HFFc6 (cell line): ENCODE data around the gene PTPRF. TPM values are rescaled to one million over a fixed set of nuclear protein-coding genes. Genes with fewer than 3 reads are reported as not detected.

ENCODE experiments used
- DNase-seq: peaks from one replicate; pipeline ENCODE4 v3.0.0-alpha.2; 2018
- H3K27ac Mint-ChIP-seq: 2 replicates; pipeline ENCODE4 v1.8.0; 2020; ENCODE audit warnings: mild to moderate bottlenecking, mixed read lengths
- H3K27me3 Mint-ChIP-seq: 2 replicates; pipeline ENCODE4 v1.8.0; 2021; ENCODE audit warnings: mild to moderate bottlenecking, moderate library complexity, mixed read lengths; ENCODE audit not compliant: insufficient read depth
- H3K36me3 Mint-ChIP-seq: 2 replicates; pipeline ENCODE4 v1.8.0; 2021; ENCODE audit warnings: low read depth, mixed read lengths
- H3K4me1 Mint-ChIP-seq: 2 replicates; pipeline ENCODE4 v1.8.0; 2020; ENCODE audit warnings: low read depth, mixed read lengths
- H3K4me3 Mint-ChIP-seq: 2 replicates; pipeline ENCODE4 v1.8.0; 2020; ENCODE audit warnings: mild to moderate bottlenecking, moderate library complexity, mixed read lengths
- H3K9me3 Mint-ChIP-seq: 2 replicates; pipeline ENCODE4 v1.8.0; 2020; ENCODE audit warnings: mild to moderate bottlenecking, mixed read lengths
- total RNA-seq, 6 experiments: library from RNA; stranded (reverse); fragmentation: NEBNext Ultra II Directional; extraction: Animal tissue kit (Norgen Biotek cat#: 25700); gene quantifications; 2 replicates in 1 of 6; 3 replicates in 5 of 6; pipeline ENCODE4 v1.2.3, GENCODE V29; 2021
- TF ChIP-seq, protein P1 (sequence below): fragments of 200-600 bp; sonication (generic); IDR thresholded peaks from 2 replicates; pipeline ENCODE4 v1.5.0; 2021; ENCODE audit warnings: antibody characterized with exemption, mild to moderate bottlenecking

Gene PTPRF
- total RNA-seq, 6 experiments from 2014 or later: 94.3 to 119 (median 109) TPM

DNA sequence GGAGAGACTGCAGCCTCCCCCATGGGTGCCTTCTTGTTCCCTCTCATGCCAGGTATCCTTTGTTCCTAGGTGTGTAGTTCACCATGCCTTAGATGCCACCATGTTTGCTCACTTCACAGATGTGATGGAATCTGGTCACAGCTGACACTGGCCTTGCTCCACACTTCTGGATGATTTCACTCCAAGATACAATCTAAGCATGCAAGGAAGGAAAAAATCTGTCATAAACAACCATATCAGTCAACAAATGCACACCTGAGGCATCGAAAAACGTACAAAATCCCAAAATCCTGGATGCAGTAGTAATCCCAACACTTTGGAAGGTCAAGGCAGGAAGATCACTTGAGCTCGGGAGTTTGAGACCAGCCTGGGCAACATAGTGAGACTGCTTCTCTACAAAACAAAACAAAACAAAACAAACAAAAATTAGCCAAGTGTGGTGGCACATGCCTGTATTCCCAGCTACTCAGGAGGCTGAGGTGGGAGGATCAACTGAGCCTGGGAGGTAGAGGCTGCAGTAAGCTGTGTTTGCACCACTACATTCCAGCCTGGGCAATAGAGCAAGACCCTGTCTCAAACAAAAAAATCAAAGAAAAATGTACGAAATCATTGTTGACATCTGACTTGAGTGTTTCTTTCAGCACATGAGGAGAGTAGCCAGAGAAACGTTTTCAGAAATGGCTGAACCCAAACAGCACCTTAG is 17.1 kb upstream of the PTPRF start:
- H3K9me3 Mint-ChIP-seq: peaks cover 10% of the 10 kb centered on the region
- peaks cover 5% of the 10 kb centered on the region for H3K27me3 Mint-ChIP-seq
- no peak overlapping the region for H3K27ac Mint-ChIP-seq

DNA sequence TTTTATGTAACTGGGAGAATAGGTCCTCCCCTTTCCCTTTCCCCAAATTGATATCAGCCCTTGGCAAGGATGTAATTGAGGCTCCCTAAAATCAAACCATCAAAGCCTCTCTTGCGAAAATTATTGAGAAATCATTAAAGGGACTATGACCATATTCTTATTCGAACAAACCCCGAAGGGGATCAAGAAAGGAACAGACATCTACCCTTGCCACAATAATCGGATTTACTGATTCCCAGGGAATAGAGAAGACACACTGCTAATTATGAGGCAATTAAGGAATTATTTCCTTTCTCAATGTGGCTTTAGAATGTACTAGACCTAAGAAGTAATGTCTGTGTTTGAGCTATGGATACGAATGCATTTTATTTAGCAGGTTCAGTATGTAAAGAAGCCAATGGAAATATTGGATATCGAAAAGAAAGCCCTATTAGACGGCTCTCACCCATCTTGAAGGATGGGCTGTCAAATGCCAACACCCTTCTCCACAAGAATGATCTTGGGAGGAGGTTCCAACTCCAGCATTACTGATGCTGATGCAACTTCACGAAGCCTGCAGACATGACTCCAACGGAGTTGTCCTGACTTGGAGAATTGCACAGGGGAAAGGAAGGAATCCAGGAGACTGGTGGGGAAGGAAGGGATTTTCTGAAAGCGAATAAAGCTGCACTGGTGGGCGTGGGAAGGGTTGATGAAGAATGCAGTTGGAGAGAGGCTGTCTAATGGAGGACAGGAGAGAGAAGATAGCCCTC is 11.6 kb upstream of the PTPRF start:
- TF ChIP-seq, protein P1, sequence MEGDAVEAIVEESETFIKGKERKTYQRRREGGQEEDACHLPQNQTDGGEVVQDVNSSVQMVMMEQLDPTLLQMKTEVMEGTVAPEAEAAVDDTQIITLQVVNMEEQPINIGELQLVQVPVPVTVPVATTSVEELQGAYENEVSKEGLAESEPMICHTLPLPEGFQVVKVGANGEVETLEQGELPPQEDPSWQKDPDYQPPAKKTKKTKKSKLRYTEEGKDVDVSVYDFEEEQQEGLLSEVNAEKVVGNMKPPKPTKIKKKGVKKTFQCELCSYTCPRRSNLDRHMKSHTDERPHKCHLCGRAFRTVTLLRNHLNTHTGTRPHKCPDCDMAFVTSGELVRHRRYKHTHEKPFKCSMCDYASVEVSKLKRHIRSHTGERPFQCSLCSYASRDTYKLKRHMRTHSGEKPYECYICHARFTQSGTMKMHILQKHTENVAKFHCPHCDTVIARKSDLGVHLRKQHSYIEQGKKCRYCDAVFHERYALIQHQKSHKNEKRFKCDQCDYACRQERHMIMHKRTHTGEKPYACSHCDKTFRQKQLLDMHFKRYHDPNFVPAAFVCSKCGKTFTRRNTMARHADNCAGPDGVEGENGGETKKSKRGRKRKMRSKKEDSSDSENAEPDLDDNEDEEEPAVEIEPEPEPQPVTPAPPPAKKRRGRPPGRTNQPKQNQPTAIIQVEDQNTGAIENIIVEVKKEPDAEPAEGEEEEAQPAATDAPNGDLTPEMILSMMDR: no peak
- Mint-ChIP-seq H3K27me3 (peaks cover 5% of the 10 kb centered on the region), H3K4me3 (no peak overlapping the region), H3K4me1 (peaks cover 17% of the 10 kb centered on the region), H3K9me3 (no peaks in the 10 kb centered on the region), H3K36me3 (0 out of 2 replicates have a peak, but pooled peaks cover 4% of the 10 kb centered on the region), H3K27ac (no peak overlapping the region)
- no peak for DNase-seq

More for the DNA sequence above, 17.1 kb upstream of the PTPRF start:
- Mint-ChIP-seq H3K4me1 (peaks cover 6% of the 10 kb centered on the region; the same call in 1 of the 2 replicates), H3K36me3 (peaks cover 14% of the 10 kb centered on the region), H3K4me3 (no peak overlapping the region)
- TF ChIP-seq, protein P1: no peak
- DNase-seq: no peak

DNA sequence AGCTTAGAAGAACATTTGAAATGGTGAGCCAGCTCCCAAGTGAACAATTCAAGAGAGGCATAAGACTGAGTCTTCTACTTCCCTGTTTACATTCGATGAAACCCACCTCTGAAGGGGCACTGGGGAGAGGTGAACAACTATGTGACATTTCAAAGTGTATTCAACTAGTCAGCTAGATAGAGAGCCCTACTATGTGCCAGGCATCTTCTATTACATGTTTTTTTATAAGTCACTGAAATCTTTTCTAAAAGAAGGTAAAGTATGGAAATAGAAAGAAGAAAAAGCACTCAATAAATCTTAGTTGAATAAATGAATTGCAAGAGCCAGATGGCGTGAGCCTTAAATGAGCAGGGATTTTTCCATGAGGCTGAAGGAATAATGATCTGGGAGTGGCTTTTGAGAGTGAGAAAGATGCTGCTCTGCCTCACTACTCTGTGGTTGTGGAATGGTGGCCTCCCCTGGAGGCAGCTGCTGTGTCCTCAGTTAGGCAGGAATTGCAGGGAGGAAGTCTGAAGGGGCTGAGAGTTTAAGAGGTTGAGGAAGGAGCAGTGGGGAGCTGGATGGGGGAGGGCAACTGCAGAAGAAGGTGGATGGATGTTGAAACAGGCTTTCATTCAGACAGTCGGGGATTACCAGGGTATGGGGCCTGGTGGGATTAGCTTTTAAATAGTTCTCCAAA is 10.4 kb upstream of the PTPRF start:
- Mint-ChIP-seq H3K4me3 (no peak overlapping the region), H3K27ac (no peak overlapping the region), H3K36me3 (peaks cover 8% of the 10 kb centered on the region), H3K27me3 (peaks cover 3% of the 10 kb centered on the region; the same call in 1 of the 2 replicates), H3K9me3 (no peaks in the 10 kb centered on the region), H3K4me1 (peaks cover 27% of the 10 kb centered on the region)
- DNase-seq: no peak
- TF ChIP-seq, protein P1: no peak

DNA sequence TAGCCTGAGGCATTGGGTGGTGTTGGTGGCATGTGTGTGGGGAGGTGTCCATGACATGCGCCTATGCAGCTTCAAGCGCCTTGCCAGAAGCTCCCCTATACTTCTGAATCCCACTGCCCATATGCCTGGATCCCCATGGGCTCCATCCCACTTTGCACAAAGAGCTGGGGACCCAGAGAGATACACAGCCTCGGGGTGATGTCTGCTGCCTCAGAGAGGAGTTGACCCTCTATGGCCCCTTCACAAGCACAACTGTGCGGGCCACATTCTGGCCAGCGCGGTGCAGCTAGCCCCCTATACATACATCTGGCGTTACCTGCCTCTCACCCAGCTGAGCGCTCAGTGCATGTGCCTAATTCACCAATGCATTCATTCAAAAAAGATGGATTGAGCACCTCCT is 9.6 kb upstream of the PTPRF start:
- Mint-ChIP-seq H3K9me3 (no peaks in the 10 kb centered on the region), H3K27me3 (peaks cover 3% of the 10 kb centered on the region), H3K4me3 (no peak overlapping the region), H3K4me1 (peaks cover 35% of the 10 kb centered on the region), H3K36me3 (peaks cover 9% of the 10 kb centered on the region), H3K27ac (no peak overlapping the region)
- no peak for DNase-seq
- TF ChIP-seq, protein P1: no peak

DNA sequence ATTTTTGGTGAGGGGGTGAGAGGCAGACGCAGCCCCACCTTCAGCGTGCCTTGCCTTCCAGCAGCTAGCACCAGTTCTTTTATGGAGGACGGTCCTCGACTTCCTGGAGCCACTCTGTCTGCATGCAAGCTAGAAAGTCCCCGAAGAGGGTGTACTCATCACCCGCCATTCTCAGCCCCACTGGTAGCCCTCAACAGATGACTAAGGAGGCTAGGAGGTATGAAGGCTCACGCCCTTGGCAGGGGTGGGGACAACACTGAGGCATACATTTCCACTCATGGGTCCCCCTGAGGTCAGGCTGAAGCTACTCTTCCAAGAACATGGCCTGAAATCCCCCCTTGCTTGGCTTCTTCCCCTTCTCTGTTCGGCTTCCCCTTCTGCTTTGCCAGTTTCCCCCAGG is 8.9 kb upstream of the PTPRF start:
- Mint-ChIP-seq H3K4me3 (no peak overlapping the region), H3K36me3 (peaks cover 9% of the 10 kb centered on the region)

More for the DNA sequence above, 8.9 kb upstream of the PTPRF start:
- TF ChIP-seq, protein P1: no peak
- Mint-ChIP-seq H3K27ac (no peak overlapping the region), H3K27me3 (peaks cover 3% of the 10 kb centered on the region), H3K4me1 (peaks cover 42% of the 10 kb centered on the region), H3K9me3 (no peaks in the 10 kb centered on the region)
- no peak for DNase-seq
